ENCODE results near the gene NUP153.

The NUP153 gene

DNA sequence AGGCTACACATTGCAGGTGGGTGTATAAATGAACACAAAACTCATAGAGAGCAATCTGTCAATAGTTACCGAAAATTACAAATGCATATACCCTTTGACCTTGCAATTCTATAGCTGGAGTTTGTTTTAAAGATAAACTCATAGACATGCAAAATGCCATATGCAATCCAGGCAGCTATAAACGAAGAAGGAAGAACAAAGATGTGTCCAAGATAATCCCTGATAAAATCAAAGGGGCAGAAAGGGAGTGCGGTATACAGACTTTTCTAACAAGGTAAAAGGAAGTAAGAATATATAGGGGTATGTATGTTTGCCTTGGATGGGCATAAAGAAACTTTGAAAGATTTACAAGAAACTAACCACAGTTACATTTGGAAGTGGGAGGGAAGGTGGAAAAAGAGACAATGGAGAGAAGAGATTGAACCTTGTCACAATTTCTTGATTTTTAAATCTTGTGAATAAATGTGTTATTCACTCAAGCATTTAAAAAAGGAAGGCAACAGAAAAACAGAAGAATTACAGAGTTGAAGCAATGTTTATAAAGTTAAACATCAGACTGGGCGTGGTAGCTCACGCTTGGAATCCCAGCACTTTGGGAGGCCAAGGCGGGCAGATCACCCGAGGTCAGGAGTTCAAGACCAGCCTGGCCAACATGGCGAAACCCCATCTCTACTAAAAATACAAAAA is 76.8 kb downstream of the NUP153 start:
- ChIA-PET CTCF (no interaction called here), POLR2A (no interaction called here)
- no peak for DNase-seq (ENCODE audit: extremely low spot score)
- TF ChIP-seq TARDBP (IDR thresholded peaks at IDR 0.05) (no peak), FOXA1 (IDR thresholded peaks at IDR 0.05) (no peak), ELF4 (IDR thresholded peaks at IDR 0.05) (no peak), SUZ12 (IDR thresholded peaks at IDR 0.05) (no peak), HDGF (IDR thresholded peaks at IDR 0.05; ENCODE audit: borderline replicate concordance) (no peak), NFRKB (IDR thresholded peaks at IDR 0.05) (no peak), ARNT (IDR thresholded peaks at IDR 0.05) (no peak), LEF1 (IDR thresholded peaks at IDR 0.05; ENCODE audit: borderline replicate concordance) (no peak), FOXK2 (IDR thresholded peaks at IDR 0.05) (no peak), SP1 (IDR thresholded peaks at IDR 0.05) (no peak), CTBP1 (IDR thresholded peaks at IDR 0.05; ENCODE audit: borderline replicate concordance) (no peak), FOXM1 (IDR thresholded peaks at IDR 0.05; ENCODE audit: borderline replicate concordance) (no peak), L3MBTL2 (conservative IDR thresholded peaks at IDR 0.05) (no peak), BHLHE40 (IDR thresholded peaks at IDR 0.05; ENCODE audit: borderline replicate concordance) (no peak), ZNF384 (IDR thresholded peaks at IDR 0.05) (no peak)
- TF ChIP-seq, protein P1, sequence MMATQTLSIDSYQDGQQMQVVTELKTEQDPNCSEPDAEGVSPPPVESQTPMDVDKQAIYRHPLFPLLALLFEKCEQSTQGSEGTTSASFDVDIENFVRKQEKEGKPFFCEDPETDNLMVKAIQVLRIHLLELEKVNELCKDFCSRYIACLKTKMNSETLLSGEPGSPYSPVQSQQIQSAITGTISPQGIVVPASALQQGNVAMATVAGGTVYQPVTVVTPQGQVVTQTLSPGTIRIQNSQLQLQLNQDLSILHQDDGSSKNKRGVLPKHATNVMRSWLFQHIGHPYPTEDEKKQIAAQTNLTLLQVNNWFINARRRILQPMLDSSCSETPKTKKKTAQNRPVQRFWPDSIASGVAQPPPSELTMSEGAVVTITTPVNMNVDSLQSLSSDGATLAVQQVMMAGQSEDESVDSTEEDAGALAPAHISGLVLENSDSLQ (IDR thresholded peaks at IDR 0.05): no peak

DNA sequence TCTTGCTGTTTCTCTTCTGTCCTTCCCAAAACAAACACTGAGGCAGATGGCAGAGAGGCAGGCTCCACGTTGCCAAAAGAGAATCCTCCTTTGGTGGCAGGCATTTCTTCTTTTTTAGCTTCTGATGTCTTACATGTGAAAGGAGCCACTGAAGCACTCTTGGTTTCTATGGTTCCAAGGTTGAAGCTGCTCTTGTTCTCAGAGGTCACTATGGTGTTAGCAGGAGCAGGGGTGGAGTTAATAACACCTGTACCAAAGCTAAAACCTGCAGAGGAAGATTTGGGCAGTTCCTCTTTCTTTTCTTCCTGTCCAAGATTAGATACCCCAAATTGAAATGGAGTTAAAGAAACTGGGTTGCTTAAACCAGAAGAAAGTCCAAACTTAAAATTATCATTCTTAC is 77.9 kb downstream of the NUP153 start:
- TF ChIP-seq SP1 (IDR thresholded peaks at IDR 0.05): no peak
- TF ChIP-seq BHLHE40 (IDR thresholded peaks at IDR 0.05; ENCODE audit: borderline replicate concordance): no peak
- TF ChIP-seq ELF4 (IDR thresholded peaks at IDR 0.05): no peak
- TF ChIP-seq NFRKB (IDR thresholded peaks at IDR 0.05): no peak
- no peak for TF ChIP-seq L3MBTL2 (conservative IDR thresholded peaks at IDR 0.05)
- TF ChIP-seq, protein P1 (IDR thresholded peaks at IDR 0.05): no peak
- no peak for TF ChIP-seq TARDBP (IDR thresholded peaks at IDR 0.05)
- TF ChIP-seq HDGF (IDR thresholded peaks at IDR 0.05; ENCODE audit: borderline replicate concordance): no peak
- TF ChIP-seq ZNF384 (IDR thresholded peaks at IDR 0.05): no peak
- no peak for TF ChIP-seq ARNT (IDR thresholded peaks at IDR 0.05)
- TF ChIP-seq CTBP1 (IDR thresholded peaks at IDR 0.05; ENCODE audit: borderline replicate concordance): no peak
- TF ChIP-seq FOXA1 (IDR thresholded peaks at IDR 0.05): no peak
- TF ChIP-seq FOXK2 (IDR thresholded peaks at IDR 0.05): no peak
- TF ChIP-seq LEF1 (IDR thresholded peaks at IDR 0.05; ENCODE audit: borderline replicate concordance): no peak
- no peak for TF ChIP-seq SUZ12 (IDR thresholded peaks at IDR 0.05)
- no peak for TF ChIP-seq FOXM1 (IDR thresholded peaks at IDR 0.05; ENCODE audit: borderline replicate concordance)
- CTCF ChIA-PET: no interaction called here
- no peak for DNase-seq (ENCODE audit: extremely low spot score)
- POLR2A ChIA-PET: no interaction called here

DNA sequence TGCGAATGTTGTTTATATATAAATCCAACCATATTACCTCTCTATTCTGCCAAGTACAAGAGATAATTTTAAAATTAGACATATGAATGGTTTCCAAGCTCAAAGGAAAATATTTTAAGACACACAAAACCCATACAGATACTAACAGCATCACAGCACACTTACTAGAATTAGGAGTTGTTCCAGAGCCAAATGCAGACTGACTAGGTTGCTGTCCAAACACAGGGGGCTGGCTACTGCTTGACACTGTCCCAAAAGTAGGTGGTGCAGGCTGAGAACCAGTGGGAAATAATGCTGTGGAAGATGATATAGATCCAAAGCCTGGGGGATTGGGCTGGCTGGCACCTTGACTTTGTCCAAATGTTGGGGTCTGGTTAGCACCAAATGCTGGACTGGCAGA is 82.3 kb downstream of the NUP153 start:
- ChIA-PET CTCF (no interaction called here), POLR2A (no interaction called here)
- TF ChIP-seq TARDBP (IDR thresholded peaks at IDR 0.05) (no peak), NFRKB (IDR thresholded peaks at IDR 0.05) (no peak), ZNF384 (IDR thresholded peaks at IDR 0.05) (no peak), FOXK2 (IDR thresholded peaks at IDR 0.05) (no peak), LEF1 (IDR thresholded peaks at IDR 0.05; ENCODE audit: borderline replicate concordance) (no peak), FOXA1 (IDR thresholded peaks at IDR 0.05) (no peak), BHLHE40 (IDR thresholded peaks at IDR 0.05; ENCODE audit: borderline replicate concordance) (no peak), SUZ12 (IDR thresholded peaks at IDR 0.05) (no peak), ELF4 (IDR thresholded peaks at IDR 0.05) (no peak)
- TF ChIP-seq, protein P1 (IDR thresholded peaks at IDR 0.05): no peak
- DNase-seq (ENCODE audit: extremely low spot score): no peak

DNA sequence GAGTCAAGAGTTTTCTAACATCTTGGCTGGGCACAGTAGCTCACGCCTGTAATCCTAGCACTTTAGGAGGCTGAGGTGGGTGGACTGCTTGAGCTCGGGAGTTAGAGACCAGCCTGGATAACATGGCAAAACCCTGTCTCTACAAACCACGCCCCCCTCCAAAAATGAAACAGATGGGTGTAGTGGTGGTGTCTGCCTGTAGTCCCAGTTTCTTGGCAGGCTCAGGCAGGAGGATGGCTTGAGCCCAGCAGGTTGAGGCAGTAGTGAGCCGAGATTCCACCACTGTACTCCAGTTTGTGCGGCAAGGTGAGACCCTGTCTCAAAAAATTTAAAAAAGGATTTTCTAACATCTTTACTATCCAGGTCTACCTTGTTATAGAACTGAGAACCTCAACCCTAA is 84.6 kb downstream of the NUP153 start:
- DNase-seq (ENCODE audit: extremely low spot score): no peak
- ChIA-PET CTCF (no interaction called here), POLR2A (no interaction called here)
- no peak for TF ChIP-seq BHLHE40 (IDR thresholded peaks at IDR 0.05; ENCODE audit: borderline replicate concordance)
- TF ChIP-seq ARNT (IDR thresholded peaks at IDR 0.05): no peak
- TF ChIP-seq L3MBTL2 (conservative IDR thresholded peaks at IDR 0.05): no peak
- no peak for TF ChIP-seq FOXM1 (IDR thresholded peaks at IDR 0.05; ENCODE audit: borderline replicate concordance)
- TF ChIP-seq ELF4 (IDR thresholded peaks at IDR 0.05): no peak
- TF ChIP-seq CTBP1 (IDR thresholded peaks at IDR 0.05; ENCODE audit: borderline replicate concordance): no peak
- no peak for TF ChIP-seq TARDBP (IDR thresholded peaks at IDR 0.05)
- no peak for TF ChIP-seq FOXA1 (IDR thresholded peaks at IDR 0.05)
- no peak for TF ChIP-seq LEF1 (IDR thresholded peaks at IDR 0.05; ENCODE audit: borderline replicate concordance)
- TF ChIP-seq SP1 (IDR thresholded peaks at IDR 0.05): no peak
- no peak for TF ChIP-seq NFRKB (IDR thresholded peaks at IDR 0.05)
- TF ChIP-seq, protein P1 (IDR thresholded peaks at IDR 0.05): no peak
- TF ChIP-seq FOXK2 (IDR thresholded peaks at IDR 0.05): no peak
- no peak for TF ChIP-seq ZNF384 (IDR thresholded peaks at IDR 0.05)
- no peak for TF ChIP-seq SUZ12 (IDR thresholded peaks at IDR 0.05)

DNA sequence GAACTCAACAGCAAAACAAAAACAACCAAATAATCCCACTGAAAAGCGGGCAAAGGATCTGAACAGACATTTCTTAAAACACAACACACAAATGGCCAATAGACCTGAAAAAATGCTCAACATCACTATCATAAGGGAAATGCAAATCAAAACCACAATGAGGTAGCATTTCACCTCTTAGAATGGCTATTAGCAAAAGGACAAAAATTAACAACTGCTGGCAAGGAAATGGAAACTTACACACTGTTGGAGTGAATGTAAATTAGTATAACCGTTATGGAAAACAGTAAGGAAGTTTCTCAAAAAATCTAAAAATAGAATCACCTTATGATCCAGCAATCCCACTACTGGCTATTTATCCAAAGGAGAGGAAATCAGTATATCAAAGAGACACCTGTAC is 85.7 kb downstream of the NUP153 start:
- ChIA-PET POLR2A (no interaction called here), CTCF (no interaction called here)
- DNase-seq (ENCODE audit: extremely low spot score): no peak
- no peak for TF ChIP-seq TARDBP (IDR thresholded peaks at IDR 0.05)
- TF ChIP-seq, protein P1 (IDR thresholded peaks at IDR 0.05): no peak
- TF ChIP-seq SP1 (IDR thresholded peaks at IDR 0.05): no peak
- no peak for TF ChIP-seq BHLHE40 (IDR thresholded peaks at IDR 0.05; ENCODE audit: borderline replicate concordance)
- no peak for TF ChIP-seq ARNT (IDR thresholded peaks at IDR 0.05)
- TF ChIP-seq SUZ12 (IDR thresholded peaks at IDR 0.05): no peak
- TF ChIP-seq CTBP1 (IDR thresholded peaks at IDR 0.05; ENCODE audit: borderline replicate concordance): no peak
- no peak for TF ChIP-seq LEF1 (IDR thresholded peaks at IDR 0.05; ENCODE audit: borderline replicate concordance)
- TF ChIP-seq FOXK2 (IDR thresholded peaks at IDR 0.05): no peak
- TF ChIP-seq FOXM1 (IDR thresholded peaks at IDR 0.05; ENCODE audit: borderline replicate concordance): no peak
- no peak for TF ChIP-seq NFRKB (IDR thresholded peaks at IDR 0.05)
- TF ChIP-seq HDGF (IDR thresholded peaks at IDR 0.05; ENCODE audit: borderline replicate concordance): no peak
- TF ChIP-seq ELF4 (IDR thresholded peaks at IDR 0.05): no peak
- TF ChIP-seq FOXA1 (IDR thresholded peaks at IDR 0.05): no peak
- no peak for TF ChIP-seq ZNF384 (IDR thresholded peaks at IDR 0.05)
- no peak for TF ChIP-seq L3MBTL2 (conservative IDR thresholded peaks at IDR 0.05)

Data from HEK293T (cell line).